KG1 (cell line): ENCODE data around the gene LRRC43.
"Not testable (repeated sequence)": the region's sequence is repeated elsewhere in the genome, so short reads cannot be mapped to it uniquely, and the experiment has no call there.

ENCODE experiments used
- DNase-seq: peaks from one replicate; lab custom pipeline; 2025; lab: John Stamatoyannopoulos, UW

The LRRC43 gene

DNA sequence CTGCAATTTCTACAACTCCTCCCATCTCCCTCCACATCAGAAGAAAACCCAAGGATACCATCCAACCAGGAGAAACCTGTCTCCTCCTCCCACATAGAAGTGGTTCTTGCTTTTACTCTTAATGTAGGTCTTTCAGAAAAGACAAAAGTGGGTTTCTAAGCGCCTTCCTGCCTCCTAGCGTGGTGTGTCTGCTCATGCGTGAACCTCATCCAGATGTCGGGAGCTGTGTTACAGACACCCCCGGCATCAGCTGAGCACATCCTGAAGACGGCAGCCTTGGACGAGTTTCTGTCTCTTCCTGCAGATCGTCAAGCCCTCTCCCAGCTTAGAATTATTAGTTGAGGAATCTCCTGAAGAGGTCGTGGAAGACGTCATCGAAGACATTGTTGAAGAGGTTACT lies 9.5 kb downstream of the LRRC43 start:
- DNase-seq: no peak

DNA sequence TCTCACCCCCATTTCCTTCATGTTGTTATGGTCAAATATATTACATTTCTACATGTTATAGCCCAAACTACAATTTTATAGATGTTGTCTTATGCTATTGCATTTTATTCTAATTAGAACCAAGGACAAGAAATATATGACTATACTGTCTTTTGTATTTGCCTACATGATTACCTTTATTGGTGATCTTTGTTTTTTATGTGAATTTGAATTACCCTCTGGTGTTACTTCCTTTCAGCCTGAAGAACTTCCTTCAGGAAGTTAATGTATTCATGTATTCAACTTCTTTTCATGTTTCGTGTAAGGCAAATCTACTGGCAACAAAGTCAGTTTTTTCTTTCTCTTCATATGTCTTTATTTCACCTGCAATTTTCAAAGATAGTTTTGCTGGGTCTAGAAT lies 11.9 kb downstream of the LRRC43 start:
- no peak for DNase-seq

DNA sequence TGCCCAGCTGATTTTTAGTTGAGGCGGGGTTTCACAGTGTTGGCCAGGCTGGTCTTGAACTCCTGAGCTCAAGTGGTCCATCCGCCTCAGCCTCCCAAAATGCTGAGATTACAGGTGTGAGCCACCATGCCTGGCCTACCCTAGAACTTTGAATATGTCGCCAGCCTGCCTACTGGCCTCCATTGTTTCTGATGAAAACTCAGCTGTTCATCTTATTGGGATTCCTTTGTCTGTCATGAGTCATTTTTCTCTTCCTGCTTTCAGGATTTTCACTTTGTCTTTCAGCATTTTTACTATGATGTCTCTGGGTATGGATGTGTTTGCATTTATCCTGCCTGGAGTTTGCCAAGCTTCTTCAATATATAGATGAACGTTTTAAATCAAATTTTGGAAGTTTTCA lies 12.5 kb downstream of the LRRC43 start:
- DNase-seq: no peak

DNA sequence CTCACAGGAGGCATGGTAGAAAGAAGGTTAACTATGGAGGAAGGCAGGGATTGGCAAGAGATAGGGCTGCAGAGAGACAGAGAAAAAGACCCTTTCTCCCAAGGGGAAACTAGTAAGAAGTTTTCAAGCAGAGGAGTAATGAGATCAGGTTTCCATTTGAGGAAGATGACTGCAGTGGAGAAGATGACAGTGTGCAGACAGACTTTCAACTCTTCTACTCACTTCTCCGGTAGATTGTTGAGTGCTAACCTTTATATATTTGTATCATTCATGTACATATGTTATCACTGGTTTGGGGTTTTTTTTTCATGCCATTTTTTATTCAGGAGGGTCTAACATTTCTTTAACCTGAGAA lies 14.7 kb downstream of the LRRC43 start:
- no peak for DNase-seq

DNA sequence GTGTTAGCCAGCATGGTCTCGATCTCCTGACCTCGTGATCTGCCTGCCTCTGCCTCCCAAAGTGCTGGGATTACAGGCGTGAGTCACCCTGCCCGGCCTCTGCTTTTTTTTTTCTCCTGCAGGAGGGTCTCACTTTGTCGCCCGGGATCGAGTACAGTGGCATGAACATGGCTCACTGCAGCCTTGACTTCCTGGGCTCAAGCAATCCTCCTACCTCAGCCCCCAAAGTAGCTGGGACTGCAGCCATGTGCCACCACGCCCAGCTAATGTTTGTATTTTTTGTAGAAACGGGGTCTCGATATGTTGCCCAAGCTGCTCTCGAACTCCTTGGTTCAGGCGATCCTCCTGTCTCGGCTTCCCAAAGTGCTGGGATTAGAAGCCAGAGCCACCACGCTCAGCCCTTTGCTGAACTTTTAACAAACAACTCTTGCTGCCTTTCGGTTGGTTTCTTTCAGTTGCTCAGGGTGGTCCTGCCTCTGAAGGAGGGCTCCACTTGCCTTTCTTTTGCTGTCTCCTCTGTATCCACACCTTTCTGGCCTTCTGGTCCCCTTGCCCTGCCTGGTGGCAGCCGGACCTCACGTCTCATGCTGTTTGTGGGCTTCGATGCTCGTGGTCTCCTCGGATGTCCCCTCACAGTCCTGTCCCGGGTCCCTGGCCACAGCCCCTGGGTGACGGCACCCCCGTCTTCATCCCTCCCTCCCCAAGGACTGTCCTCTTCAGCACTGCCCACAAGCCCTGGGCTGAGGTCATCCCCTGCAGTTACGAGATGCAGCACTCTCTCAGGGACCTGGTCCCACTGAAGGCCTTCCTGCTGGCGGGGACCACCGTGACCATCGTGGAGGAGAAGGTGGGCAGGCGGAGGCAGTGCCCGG lies 16.8 kb downstream of the LRRC43 start:
- no peak for DNase-seq

DNA sequence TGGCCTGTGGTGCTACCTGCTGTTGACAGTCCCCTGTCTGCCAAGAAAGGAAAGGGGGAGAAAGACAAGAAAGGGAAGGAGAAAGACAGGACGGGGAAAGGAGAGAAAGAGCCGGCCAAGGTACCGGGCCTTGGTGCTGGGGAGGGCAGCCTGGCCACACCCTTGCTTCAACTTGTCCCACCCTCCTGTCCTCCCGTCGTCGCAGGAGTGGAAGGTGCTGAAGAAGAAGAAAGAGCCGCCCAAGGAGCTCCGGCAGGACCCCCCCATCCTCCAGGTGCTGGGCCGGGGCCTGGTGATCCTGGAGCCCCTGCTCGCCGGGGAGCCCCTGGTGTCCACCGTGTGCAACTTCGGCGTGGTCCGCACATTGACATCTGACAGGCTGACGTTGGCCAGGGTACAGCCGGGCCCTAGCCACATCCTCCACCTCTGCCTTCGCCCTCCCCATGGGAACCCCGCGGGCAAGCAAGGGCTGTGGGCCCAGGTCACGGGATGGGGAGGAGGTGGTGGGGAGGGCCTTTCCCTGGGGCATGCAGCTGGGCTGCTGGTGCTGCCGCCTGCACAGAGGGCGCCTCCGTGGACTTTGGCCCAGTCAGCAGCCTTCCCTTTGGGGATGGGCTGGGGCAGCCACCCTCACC lies 17.7 kb downstream of the LRRC43 start:
- no peak for DNase-seq

DNA sequence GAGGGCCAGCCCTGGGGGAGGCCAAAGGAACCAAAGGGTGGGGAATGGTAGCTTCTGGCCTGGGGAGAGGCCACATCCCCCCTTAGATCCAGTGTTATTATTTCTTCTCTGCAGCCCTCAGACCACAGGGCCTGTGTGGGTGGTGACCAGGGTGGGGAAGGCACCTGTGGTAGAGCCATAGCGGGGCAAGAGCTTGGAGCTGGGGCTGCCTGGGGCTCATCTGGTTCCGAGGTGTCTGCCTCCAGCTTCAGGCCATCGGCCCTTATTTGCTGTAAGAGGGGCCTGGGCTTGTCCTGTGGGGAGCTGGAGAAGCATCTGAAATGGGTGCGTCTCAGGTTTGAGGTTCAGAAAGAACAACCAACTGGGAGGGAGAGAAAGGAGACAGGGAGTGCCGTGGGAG lies 18.5 kb downstream of the LRRC43 start:
- DNase-seq: no peak

DNA sequence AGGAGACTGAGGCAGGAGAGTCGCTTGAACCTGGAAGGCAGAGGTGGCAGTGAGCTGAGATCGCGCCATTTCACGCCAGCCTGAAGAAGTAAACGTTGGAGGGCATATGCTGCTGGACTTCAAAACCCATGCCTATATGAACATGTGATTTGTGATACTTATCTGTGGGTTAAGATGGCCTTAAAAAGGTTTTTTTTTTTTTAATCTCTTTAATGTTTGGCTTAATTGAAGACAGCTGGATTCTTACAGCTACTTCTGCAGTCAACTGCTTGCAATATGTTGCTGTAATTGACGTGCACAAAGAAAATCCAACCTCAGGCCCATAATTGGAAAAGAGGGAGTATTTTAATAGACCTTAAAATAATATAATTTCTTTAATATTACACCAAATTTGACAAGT lies 19.1 kb downstream of the LRRC43 start:
- DNase-seq: no peak

DNA sequence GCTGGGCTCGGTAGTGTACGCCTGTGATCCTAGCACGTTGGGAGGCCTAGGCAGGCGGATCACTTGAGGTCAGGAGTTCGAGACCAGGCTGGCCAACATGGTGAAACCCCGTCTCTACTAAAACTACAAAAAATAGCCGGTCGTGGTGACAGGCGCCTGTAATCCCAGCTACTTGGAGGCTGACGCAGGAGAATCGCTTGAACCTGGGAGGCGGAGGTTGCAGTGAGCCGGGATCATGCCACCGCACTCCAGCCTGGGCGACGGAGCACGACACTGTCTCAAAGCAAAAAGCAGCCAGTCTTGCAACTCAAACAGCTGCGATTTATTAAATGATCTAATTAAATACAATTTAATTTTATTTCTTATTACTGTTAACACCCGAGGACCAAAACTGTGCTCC lies 19.9 kb downstream of the LRRC43 start:
- not testable (repeated sequence) for DNase-seq

DNA sequence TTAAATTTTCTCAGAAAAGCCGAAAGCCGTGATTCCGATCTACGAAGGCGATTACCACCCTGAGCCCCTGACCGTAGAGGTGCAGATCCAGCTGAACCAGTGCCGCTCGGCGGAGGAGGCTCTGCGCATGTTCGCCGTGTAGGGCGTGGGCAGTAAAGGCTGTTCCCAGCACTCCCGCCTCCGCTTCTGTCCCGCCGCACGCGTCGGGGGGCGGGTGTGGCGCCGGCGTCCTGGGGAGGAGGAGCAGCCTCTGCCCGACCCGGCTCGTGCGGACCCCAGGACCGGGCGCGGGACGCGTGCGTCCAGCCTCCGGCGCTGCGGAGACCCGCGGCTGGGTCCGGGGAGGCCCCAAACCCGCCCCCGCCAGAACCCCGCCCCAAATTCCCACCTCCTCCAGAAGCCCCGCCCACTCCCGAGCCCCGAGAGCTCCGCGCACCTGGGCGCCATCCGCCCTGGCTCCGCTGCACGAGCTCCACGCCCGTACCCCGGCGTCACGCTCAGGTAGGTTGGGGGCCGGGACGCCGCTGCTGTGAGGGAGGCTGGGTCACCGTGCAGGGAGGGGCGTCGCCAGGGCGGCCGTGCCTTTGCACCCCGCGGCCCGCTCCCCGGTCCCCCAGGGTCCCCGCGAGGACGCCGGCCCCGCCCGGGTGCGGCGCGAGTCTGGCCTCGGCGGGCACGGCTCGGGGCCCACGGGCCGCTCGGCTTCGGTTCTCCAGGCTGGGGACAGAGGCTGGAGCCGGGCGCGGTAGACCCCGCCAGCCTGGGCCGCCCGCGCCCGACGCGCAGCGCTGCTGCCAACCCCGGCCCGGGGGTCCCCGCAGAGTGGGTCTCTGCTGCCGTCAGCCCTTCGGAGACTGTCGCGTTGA lies 20.6 kb downstream of the LRRC43 start, which contains the start of gene B3GNT4:
Gene B3GNT4, plus strand, starts transcription at position 409 of the 866 bp plus-strand sequence. CDS start 910 bp downstream, outside the sequence.
- DNase-seq: no peak

DNA sequence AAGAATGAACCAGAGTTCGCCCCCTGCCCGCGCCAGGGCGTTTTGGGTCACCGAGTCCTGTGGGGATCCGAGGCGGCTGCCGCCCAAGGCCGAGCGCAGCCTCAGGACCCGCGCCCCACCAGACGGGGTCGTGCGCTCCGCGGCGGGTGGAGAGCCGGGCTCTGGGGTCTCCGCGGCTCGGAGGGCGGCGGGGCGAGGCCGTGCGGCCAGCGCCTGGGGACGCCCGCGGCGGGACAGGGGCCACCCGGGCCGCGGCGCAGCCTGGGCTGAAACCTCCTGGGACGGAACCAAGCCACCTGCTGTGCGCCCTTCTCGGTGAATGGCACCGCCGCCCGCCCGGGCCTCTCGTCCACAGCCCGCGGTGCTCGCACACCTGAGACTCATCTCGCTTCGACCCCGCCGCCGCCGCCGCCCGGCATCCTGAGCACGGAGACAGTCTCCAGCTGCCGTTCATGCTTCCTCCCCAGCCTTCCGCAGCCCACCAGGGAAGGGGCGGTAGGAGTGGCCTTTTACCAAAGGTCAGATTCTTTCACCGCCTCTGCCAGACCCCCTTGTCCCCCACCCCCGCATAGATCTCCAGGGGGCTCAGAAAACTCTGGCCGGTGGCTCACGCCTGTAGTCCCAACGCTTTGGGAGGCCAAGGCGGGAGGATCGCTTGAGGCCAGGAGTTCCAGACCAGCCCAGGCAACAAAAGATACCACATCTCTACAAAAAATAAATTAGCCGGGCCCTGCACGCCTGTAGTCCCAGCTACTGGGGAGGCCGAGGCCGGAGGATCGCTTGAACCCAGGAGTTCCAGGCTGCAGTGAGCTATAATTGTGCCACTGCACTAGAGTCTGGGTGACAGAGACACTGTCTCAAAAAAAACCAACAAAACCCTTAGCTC lies 21.5 kb downstream of the LRRC43 start:
- DNase-seq: no peak

DNA sequence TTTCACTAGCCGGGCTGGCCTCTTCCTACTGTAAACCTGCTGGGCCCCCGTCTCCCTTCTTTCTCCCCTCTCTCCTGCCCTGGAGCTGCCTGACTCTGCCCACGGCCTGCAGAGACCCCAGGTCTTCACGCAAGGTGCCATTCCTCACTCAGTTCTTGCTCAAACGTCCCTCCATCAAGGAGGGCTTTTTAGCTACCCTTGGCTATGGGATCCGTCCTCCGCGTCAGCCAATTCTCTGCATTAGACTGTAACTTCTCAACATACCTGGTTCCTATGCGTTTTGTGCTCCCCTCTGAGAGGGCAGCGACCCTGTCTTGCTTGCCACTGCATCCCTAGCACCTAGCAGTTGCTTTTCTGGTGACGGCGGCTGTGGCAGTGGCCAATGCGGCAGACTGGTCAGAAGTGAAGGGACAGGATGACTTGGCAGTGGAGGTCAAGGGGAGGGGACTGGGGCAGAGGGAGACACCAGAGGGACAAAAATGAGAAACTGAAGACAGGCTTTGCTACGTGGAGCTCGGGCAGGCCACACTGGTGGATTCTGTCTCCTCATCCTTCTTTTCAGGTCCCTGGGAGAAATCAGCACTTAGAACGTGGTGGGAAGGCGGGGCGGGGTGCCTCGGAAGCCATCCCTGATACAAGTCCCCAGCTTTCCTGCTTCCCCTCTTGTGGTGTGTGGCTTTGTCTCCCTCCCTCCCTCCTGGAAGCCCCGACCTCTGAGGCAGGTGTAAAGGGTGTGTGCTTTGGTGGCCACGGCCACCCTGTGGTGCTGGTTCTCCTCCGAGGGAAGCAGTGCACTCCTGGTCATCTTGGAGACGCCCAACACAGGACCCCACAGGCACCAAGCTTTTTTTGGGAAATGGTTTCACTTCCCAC lies 22.4 kb downstream of the LRRC43 start:
- DNase-seq: no peak

DNA sequence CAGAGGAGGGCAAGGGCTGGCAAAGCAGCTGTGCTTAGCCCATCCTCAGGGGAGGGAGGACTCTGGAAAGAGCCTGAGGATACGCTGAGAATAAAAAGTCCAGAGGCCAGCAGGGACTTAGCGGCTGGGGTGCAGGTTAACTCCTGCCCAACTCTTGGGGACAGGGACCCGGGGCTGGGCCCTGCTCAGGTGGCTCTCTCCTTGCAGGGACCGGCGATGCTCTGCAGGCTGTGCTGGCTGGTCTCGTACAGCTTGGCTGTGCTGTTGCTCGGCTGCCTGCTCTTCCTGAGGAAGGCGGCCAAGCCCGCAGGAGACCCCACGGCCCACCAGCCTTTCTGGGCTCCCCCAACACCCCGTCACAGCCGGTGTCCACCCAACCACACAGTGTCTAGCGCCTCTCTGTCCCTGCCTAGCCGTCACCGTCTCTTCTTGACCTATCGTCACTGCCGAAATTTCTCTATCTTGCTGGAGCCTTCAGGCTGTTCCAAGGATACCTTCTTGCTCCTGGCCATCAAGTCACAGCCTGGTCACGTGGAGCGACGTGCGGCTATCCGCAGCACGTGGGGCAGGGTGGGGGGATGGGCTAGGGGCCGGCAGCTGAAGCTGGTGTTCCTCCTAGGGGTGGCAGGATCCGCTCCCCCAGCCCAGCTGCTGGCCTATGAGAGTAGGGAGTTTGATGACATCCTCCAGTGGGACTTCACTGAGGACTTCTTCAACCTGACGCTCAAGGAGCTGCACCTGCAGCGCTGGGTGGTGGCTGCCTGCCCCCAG lies 23.4 kb downstream of the LRRC43 start:
- DNase-seq: no peak

DNA sequence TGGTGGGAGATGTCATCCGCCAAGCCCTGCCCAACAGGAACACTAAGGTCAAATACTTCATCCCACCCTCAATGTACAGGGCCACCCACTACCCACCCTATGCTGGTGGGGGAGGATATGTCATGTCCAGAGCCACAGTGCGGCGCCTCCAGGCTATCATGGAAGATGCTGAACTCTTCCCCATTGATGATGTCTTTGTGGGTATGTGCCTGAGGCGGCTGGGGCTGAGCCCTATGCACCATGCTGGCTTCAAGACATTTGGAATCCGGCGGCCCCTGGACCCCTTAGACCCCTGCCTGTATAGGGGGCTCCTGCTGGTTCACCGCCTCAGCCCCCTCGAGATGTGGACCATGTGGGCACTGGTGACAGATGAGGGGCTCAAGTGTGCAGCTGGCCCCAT lies 24.1 kb downstream of the LRRC43 start:
- no peak for DNase-seq

DNA sequence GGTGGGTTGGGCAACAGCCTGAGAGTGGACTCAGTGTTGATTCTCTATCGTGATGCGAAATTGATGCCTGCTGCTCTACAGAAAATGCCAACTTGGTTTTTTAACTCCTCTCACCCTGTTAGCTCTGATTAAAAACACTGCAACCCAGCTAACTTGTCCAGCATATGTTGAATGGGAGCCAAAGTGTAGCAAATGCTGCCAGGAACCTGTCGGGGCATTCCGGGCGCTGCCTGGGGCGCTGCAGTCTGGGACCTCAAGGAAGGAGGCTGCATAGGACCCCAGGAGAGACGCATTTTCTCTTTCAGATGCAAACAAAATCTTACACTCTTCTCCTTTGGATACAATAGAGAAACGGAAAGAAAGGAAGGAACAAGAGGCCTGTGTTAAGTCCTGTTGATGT lies 24.5 kb downstream of the LRRC43 start:
- DNase-seq: no peak

DNA sequence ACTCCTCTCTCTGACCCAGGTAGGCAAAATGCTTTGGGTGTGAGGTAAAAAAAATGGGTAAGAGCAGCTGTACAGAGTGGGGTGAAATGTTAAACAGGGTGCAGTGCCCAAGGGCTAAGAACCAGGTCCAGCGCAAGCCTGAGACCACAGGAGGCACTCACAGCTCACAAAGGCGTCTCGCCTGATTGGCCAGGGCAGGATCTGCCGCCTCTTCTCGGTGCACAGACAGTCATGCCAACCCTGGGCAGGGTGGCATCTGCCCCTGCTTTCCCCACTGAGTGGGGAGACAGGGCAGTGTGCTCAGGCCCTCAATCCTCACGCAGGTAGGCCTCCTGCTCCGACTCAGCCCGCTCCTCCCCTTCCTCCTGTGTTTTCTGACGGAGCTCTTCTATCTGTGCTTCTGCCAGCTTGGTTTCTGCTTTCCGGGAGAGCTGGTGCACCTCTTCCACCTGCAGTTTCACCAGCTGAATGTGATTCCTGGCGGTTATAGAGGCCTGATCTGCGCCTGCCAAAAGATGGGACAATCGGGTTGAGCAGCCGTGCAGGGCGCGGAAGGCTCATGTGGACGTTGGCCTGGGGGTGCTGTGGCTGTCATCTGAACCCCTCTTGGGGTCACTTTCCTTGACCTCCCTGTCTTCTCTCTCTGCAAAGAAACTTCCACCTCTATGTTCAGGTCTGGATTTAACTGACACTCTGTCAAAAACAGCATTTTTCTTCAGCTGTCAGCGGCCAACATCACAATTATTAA lies 25.3 kb downstream of the LRRC43 start:
- DNase-seq: no peak

DNA sequence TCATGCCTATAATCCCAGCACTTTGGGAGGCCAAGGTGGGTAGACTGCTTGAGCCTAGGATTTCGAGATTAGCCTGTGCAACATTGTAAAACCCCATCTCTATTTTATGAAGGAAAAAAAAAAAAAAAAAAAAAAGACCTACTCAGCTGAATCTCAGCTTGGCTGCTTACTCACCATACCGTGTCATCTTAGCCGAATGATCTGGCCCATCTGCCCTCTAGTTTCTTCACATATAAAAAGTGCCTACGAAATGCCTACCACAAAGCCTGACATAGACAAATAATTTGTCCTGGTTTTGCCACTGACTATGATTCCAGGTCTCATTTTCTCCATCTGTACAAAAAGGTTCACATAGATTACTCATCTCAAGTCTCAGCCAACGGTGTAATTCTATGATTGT lies 32.8 kb downstream of the LRRC43 start:
- no peak for DNase-seq

DNA sequence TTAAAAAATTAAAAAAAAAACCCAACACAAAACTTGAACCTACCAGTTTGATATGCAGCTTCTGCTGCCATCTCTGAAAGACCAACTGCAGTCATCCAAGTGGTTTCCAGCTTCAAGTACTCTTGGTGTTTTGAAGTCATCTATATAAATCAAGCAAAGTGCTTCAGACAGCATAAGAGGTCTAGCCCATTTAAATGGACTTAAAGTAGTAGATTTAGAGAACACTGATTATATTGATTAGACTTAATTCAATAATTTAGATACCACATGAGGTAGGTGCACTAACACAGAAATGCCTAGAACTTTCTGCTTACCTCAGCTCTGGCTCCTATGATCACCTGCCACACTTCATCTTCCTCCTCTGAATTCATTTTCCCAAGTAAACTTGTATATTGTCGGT lies 33.5 kb downstream of the LRRC43 start:
- DNase-seq: no peak

DNA sequence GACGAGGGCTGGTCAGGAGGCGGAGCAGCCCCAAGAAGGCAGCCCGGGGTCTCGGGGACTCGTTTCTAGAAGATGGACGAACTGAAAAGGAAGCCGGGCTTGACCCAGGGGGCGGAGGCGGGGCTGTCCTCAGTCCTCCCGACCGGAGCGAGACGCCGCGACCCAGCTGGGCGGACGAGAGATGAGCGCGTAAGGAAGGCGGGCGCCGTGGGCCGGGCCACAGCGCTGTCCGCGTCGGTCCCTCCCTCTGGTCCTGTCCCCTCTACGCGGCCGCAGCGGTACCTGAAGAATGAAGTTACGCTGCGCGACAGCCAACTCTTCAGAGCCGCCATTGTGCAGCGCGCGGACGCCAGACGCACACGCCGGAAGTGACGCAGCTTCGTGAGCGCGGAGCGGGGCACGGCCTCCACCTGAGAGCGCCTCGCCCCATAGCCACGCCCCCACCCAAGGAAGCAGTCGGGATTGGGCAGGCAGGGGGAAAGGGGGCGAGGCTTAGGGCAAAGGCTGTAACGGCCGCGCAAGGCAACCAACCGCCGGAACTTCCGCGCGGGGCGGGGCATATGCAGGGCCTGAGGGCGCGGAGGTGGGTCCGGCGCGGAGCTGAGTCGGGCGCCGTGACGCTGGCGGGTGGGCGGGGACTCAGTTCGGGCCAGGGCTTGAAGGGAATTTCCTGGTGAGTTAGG lies 42.9 kb downstream of the LRRC43 start, which contains the start of gene DIABLO:
Gene DIABLO, minus strand, starts transcription at position 370 of the 683 bp plus-strand sequence. Its CDS starts 38 bp downstream, at position 332.
- DNase-seq: peak; percentile 99
